ENCODE results near the gene ALDH1A3.

- TF ChIP-seq POLR2A (IDR thresholded peaks at IDR 0.05) (no peak), CTCF (IDR thresholded peaks at IDR 0.05) (no peak)
These were observed 55.1 kb downstream of the ALDH1A3 start for GRCh38 chr15:100934726-100935125.
